HEK293 (cell line): ENCODE data around the gene RBM4.

Experiments
- CTCF ChIA-PET: fragments of 350-600 bp; formaldehyde crosslinking; extraction: SDS; loops from one replicate; lab custom pipeline; 2021; ENCODE audit warnings: antibody characterized with exemption; lab: Yijun Ruan, JAX
- POLR2A ChIA-PET: fragments of 300-600 bp; formaldehyde crosslinking; extraction: SDS; loops from one replicate; lab custom pipeline; 2020; ENCODE audit warnings: antibody characterized with exemption, inconsistent platforms; lab: Yijun Ruan, JAX
- H3K27ac ChIP-seq: fragments of 200-500 bp; sonication (Bioruptor generic); 2 replicates; pipeline ENCODE4 v1.5.1; 2014; ENCODE audit warnings: low read depth, low read length, control low read depth, inconsistent platforms; ENCODE audit errors: extremely low read depth
- H3K36me3 ChIP-seq, 2 experiments: fragments of 200-500 bp in 1 of 2; sonication (Bioruptor generic) in 1 of 2; 1 replicate in 1 of 2; 2 replicates in 1 of 2; pipeline ENCODE4 v1.5.1; 2014 to 2017; ENCODE audit warnings: inconsistent platforms in 2 of 2, low read length in 2 of 2; ENCODE audit not compliant: control insufficient read depth in 2 of 2, insufficient read depth in 1 of 2
- H3K4me1 ChIP-seq: fragments of 200-500 bp; sonication (Bioruptor generic); 2 replicates; pipeline ENCODE4 v1.5.1; 2014; ENCODE audit warnings: mild to moderate bottlenecking, low read length, inconsistent platforms; ENCODE audit not compliant: control insufficient read depth, insufficient read depth
- H3K4me3 ChIP-seq: 2 replicates; pipeline ENCODE4 v1.5.1; 2011; ENCODE audit warnings: low read depth, mild to moderate bottlenecking, control low read depth, low read length, moderate library complexity
- H3K9me3 ChIP-seq: fragments of 200-500 bp; sonication (Bioruptor generic); 2 replicates; pipeline ENCODE4 v1.5.1; 2014; ENCODE audit warnings: low read depth, low read length, inconsistent platforms; ENCODE audit not compliant: control insufficient read depth, insufficient read depth
- IKZF3 ChIP-seq: fragments of 450-650 bp; IDR thresholded peaks from 2 replicates; pipeline ENCODE4 v1.5.0; 2018; ENCODE audit warnings: missing biosample characterization, mild to moderate bottlenecking, missing genetic modification characterization, moderate library complexity
- KLF16 ChIP-seq: fragments of 450-650 bp; formaldehyde crosslinking; IDR thresholded peaks from 2 replicates; pipeline ENCODE4 v1.5.1; 2017; ENCODE audit warnings: missing biosample characterization, missing genetic modification characterization
- KLF8 ChIP-seq: fragments of 450-650 bp; formaldehyde crosslinking; IDR thresholded peaks from 2 replicates; pipeline ENCODE4 v1.5.1; 2016; ENCODE audit warnings: missing biosample characterization, missing genetic modification characterization
- PRDM4 ChIP-seq: fragments of 450-650 bp; formaldehyde crosslinking; IDR thresholded peaks from 2 replicates; pipeline ENCODE4 v1.5.1; 2017; ENCODE audit warnings: missing biosample characterization, missing genetic modification characterization
- SP7 ChIP-seq: fragments of 450-650 bp; formaldehyde crosslinking; IDR thresholded peaks from 2 replicates; pipeline ENCODE4 v1.5.1; 2016; ENCODE audit warnings: missing biosample characterization, missing genetic modification characterization
- YY2 ChIP-seq: fragments of 450-650 bp; formaldehyde crosslinking; IDR thresholded peaks from 2 replicates; pipeline ENCODE4 v1.5.1; 2016; ENCODE audit warnings: missing biosample characterization, missing genetic modification characterization
- ZFHX2 ChIP-seq: fragments of 450-650 bp; formaldehyde crosslinking; conservative IDR thresholded peaks from 2 replicates; pipeline ENCODE4 v1.5.1; 2016; ENCODE audit warnings: missing biosample characterization, missing genetic modification characterization
- ZFP3 ChIP-seq: fragments of 450-650 bp; formaldehyde crosslinking; IDR thresholded peaks from 2 replicates; pipeline ENCODE4 v1.5.1; 2016; ENCODE audit warnings: low read depth, missing biosample characterization, missing genetic modification characterization
- ZNF2 ChIP-seq: fragments of 450-650 bp; formaldehyde crosslinking; IDR thresholded peaks from 2 replicates; pipeline ENCODE4 v1.5.1; 2016; ENCODE audit warnings: missing biosample characterization, missing genetic modification characterization
- ZNF24 ChIP-seq: fragments of 450-650 bp; formaldehyde crosslinking; IDR thresholded peaks from 2 replicates; pipeline ENCODE4 v1.5.1; 2016; ENCODE audit warnings: missing biosample characterization, missing genetic modification characterization
- ZNF248 ChIP-seq: fragments of 450-650 bp; formaldehyde crosslinking; IDR thresholded peaks from 2 replicates; pipeline ENCODE4 v1.5.1; 2017; ENCODE audit warnings: missing biosample characterization, missing genetic modification characterization
- ZNF394 ChIP-seq: fragments of 450-650 bp; formaldehyde crosslinking; IDR thresholded peaks from 2 replicates; pipeline ENCODE4 v1.5.1; 2016; ENCODE audit warnings: missing biosample characterization, missing genetic modification characterization, mild to moderate bottlenecking, moderate library complexity, borderline replicate concordance
- ZNF398 ChIP-seq: fragments of 450-650 bp; formaldehyde crosslinking; IDR thresholded peaks from 2 replicates; pipeline ENCODE4 v1.5.1; 2017; ENCODE audit warnings: missing biosample characterization, missing genetic modification characterization
- ZNF423 ChIP-seq: fragments of 450-650 bp; formaldehyde crosslinking; IDR thresholded peaks from 2 replicates; pipeline ENCODE4 v1.5.1; 2016; ENCODE audit warnings: missing biosample characterization, missing genetic modification characterization
- ZNF521 ChIP-seq: fragments of 450-650 bp; formaldehyde crosslinking; IDR thresholded peaks from 2 replicates; pipeline ENCODE4 v1.5.1; 2017; ENCODE audit warnings: missing biosample characterization, mild to moderate bottlenecking, missing genetic modification characterization
- ZNF544 ChIP-seq: fragments of 450-650 bp; formaldehyde crosslinking; IDR thresholded peaks from 2 replicates; pipeline ENCODE4 v1.5.0; 2017; ENCODE audit warnings: missing biosample characterization, missing genetic modification characterization
- ZNF701 ChIP-seq: fragments of 450-650 bp; formaldehyde crosslinking; IDR thresholded peaks from 2 replicates; pipeline ENCODE4 v1.5.1; 2016; ENCODE audit warnings: missing biosample characterization, missing genetic modification characterization
- ZNF747 ChIP-seq: fragments of 450-650 bp; formaldehyde crosslinking; IDR thresholded peaks from 2 replicates; pipeline ENCODE4 v1.5.1; 2016; ENCODE audit warnings: missing biosample characterization, missing genetic modification characterization
- ZNF843 ChIP-seq: fragments of 450-650 bp; formaldehyde crosslinking; IDR thresholded peaks from 2 replicates; pipeline ENCODE4 v1.5.1; 2016; ENCODE audit warnings: missing biosample characterization, missing genetic modification characterization
- TF ChIP-seq, protein P1 (sequence below): fragments of 450-650 bp; formaldehyde crosslinking; IDR thresholded peaks from 2 replicates; pipeline ENCODE4 v1.5.1; 2017; ENCODE audit warnings: missing biosample characterization, mild to moderate bottlenecking, missing genetic modification characterization, moderate library complexity
- TF ChIP-seq, protein P2 (sequence below): fragments of 450-650 bp; formaldehyde crosslinking; IDR thresholded peaks from 2 replicates; pipeline ENCODE4 v1.5.1; 2016; ENCODE audit warnings: missing biosample characterization, missing genetic modification characterization
- TF ChIP-seq, protein P3 (sequence below): fragments of 450-650 bp; formaldehyde crosslinking; IDR thresholded peaks from 2 replicates; pipeline ENCODE4 v1.5.1; 2016; ENCODE audit warnings: missing biosample characterization, missing genetic modification characterization, low read depth
- TF ChIP-seq, protein P4 (sequence below): IDR thresholded peaks from 2 replicates; pipeline ENCODE4 v1.6.1; 2011; ENCODE audit warnings: mild to moderate bottlenecking, low read depth, low read length, borderline replicate concordance
- TF ChIP-seq, protein P5 (sequence below): fragments of 450-650 bp; formaldehyde crosslinking; IDR thresholded peaks from 2 replicates; pipeline ENCODE4 v1.5.1; 2017; ENCODE audit warnings: missing biosample characterization, missing genetic modification characterization

Gene RBM4

GRCh38 chr11:66637557-66638176 is 836 bp upstream of the RBM4 start (continued):
- TF ChIP-seq, protein P1, sequence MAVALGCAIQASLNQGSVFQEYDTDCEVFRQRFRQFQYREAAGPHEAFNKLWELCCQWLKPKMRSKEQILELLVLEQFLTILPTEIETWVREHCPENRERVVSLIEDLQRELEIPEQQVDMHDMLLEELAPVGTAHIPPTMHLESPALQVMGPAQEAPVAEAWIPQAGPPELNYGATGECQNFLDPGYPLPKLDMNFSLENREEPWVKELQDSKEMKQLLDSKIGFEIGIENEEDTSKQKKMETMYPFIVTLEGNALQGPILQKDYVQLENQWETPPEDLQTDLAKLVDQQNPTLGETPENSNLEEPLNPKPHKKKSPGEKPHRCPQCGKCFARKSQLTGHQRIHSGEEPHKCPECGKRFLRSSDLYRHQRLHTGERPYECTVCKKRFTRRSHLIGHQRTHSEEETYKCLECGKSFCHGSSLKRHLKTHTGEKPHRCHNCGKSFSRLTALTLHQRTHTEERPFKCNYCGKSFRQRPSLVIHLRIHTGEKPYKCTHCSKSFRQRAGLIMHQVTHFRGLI, result no peak
- TF ChIP-seq ZNF747 (tag by site-specific recombination) (no peak), YY2 (tag by site-specific recombination) (no peak), ZNF423 (tag by site-specific recombination) (no peak), IKZF3 (0 out of 2 replicates have a peak, but pooled peaks have one; percentile 26), ZNF398 (tag by site-specific recombination) (0 out of 2 replicates have a peak, but pooled peaks have one; percentile 16)

GRCh38 chr11:66639066-66639813 is 737 bp downstream of the RBM4 start:
- Histone ChIP-seq H3K9me3 (no peaks in the 10 kb centered on the region), H3K4me3 (peak overlapping the region; percentile 62), H3K27ac (peak overlapping the region; percentile 68), H3K4me1 (no peaks in the 10 kb centered on the region; the same call in 1 of the 2 replicates), H3K36me3 (peaks cover 5 to 62% of the 10 kb centered on the region in 2 experiments)
- ChIA-PET POLR2A (interaction anchor here (0.7 to 5.9 kb wide), 13 partner anchors 10 to 568 kb away, joined by 3 to 98 read pairs (median 13); partner anchors contain the start of genes ACTN3, CCDC87, CCS and DPP3), CTCF (interaction anchor here (0.6 to 1.3 kb wide), 2 partner anchors 39 to 1611 kb away, joined by 3 to 6 read pairs; no protein-coding TSS in a partner anchor)
- TF ChIP-seq KLF8 (tag by site-specific recombination), result no peak
- no peak for TF ChIP-seq ZNF701
- TF ChIP-seq ZFP3 (tag by site-specific recombination), result no peak
- no peak for TF ChIP-seq ZNF394 (tag by site-specific recombination)
- no peak for TF ChIP-seq ZNF544
- TF ChIP-seq, protein P2, sequence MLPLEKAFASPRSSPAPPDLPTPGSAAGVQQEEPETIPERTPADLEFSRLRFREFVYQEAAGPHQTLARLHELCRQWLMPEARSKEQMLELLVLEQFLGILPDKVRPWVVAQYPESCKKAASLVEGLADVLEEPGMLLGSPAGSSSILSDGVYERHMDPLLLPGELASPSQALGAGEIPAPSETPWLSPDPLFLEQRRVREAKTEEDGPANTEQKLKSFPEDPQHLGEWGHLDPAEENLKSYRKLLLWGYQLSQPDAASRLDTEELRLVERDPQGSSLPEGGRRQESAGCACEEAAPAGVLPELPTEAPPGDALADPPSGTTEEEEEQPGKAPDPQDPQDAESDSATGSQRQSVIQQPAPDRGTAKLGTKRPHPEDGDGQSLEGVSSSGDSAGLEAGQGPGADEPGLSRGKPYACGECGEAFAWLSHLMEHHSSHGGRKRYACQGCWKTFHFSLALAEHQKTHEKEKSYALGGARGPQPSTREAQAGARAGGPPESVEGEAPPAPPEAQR (tag by site-specific recombination), result no peak
- TF ChIP-seq KLF16, result no peak
- no peak for TF ChIP-seq ZNF843 (tag by site-specific recombination)
- TF ChIP-seq ZNF747 (tag by site-specific recombination), result no peak
- TF ChIP-seq, protein P3, sequence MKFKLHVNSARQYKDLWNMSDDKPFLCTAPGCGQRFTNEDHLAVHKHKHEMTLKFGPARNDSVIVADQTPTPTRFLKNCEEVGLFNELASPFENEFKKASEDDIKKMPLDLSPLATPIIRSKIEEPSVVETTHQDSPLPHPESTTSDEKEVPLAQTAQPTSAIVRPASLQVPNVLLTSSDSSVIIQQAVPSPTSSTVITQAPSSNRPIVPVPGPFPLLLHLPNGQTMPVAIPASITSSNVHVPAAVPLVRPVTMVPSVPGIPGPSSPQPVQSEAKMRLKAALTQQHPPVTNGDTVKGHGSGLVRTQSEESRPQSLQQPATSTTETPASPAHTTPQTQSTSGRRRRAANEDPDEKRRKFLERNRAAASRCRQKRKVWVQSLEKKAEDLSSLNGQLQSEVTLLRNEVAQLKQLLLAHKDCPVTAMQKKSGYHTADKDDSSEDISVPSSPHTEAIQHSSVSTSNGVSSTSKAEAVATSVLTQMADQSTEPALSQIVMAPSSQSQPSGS, result no peak
- 0 out of 2 replicates have a peak, but pooled peaks have one; percentile 1 for TF ChIP-seq ZNF2 (tag by site-specific recombination)
- no peak for TF ChIP-seq ZNF248 (tag by site-specific recombination)
- TF ChIP-seq SP7 (tag by site-specific recombination), result no peak
- no peak for TF ChIP-seq PRDM4
- TF ChIP-seq, protein P4, sequence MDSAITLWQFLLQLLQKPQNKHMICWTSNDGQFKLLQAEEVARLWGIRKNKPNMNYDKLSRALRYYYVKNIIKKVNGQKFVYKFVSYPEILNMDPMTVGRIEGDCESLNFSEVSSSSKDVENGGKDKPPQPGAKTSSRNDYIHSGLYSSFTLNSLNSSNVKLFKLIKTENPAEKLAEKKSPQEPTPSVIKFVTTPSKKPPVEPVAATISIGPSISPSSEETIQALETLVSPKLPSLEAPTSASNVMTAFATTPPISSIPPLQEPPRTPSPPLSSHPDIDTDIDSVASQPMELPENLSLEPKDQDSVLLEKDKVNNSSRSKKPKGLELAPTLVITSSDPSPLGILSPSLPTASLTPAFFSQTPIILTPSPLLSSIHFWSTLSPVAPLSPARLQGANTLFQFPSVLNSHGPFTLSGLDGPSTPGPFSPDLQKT, result no peak
- no peak for TF ChIP-seq ZNF24 (tag by site-specific recombination)
- TF ChIP-seq ZFHX2 (tag by site-specific recombination), result peak; percentile 52
- TF ChIP-seq ZNF521 (tag by site-specific recombination), result no peak
- TF ChIP-seq, protein P5, sequence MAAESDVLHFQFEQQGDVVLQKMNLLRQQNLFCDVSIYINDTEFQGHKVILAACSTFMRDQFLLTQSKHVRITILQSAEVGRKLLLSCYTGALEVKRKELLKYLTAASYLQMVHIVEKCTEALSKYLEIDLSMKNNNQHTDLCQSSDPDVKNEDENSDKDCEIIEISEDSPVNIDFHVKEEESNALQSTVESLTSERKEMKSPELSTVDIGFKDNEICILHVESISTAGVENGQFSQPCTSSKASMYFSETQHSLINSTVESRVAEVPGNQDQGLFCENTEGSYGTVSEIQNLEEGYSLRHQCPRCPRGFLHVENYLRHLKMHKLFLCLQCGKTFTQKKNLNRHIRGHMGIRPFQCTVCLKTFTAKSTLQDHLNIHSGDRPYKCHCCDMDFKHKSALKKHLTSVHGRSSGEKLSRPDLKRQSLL (tag by site-specific recombination), result no peak
